GM12875 (cell line): ENCODE results near the gene AFG1L.
"Not testable (repeated sequence)": the region's sequence is repeated elsewhere in the genome, so short reads cannot be mapped to it uniquely, and the experiment has no call there.

Experiments
- H3K4me3 ChIP-seq: one replicate; pipeline ENCODE4 v1.5.1; 2011; ENCODE audit warnings: low read depth, low read length, control low read depth
- TF ChIP-seq, protein P1 (sequence below): IDR thresholded peaks from 2 replicates; pipeline ENCODE4 v1.5.1; 2011; ENCODE audit warnings: low read depth, mild to moderate bottlenecking, control low read depth, inconsistent platforms, low read length, moderate library complexity, borderline replicate concordance; ENCODE audit not compliant: insufficient read depth

AFG1L gene

GRCh38 chr6:108442770-108443520 is 148.1 kb downstream of the AFG1L start:
- TF ChIP-seq, protein P1, sequence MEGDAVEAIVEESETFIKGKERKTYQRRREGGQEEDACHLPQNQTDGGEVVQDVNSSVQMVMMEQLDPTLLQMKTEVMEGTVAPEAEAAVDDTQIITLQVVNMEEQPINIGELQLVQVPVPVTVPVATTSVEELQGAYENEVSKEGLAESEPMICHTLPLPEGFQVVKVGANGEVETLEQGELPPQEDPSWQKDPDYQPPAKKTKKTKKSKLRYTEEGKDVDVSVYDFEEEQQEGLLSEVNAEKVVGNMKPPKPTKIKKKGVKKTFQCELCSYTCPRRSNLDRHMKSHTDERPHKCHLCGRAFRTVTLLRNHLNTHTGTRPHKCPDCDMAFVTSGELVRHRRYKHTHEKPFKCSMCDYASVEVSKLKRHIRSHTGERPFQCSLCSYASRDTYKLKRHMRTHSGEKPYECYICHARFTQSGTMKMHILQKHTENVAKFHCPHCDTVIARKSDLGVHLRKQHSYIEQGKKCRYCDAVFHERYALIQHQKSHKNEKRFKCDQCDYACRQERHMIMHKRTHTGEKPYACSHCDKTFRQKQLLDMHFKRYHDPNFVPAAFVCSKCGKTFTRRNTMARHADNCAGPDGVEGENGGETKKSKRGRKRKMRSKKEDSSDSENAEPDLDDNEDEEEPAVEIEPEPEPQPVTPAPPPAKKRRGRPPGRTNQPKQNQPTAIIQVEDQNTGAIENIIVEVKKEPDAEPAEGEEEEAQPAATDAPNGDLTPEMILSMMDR, result no peak
- H3K4me3 ChIP-seq, result no peak overlapping the region

GRCh38 chr6:108446629-108447150 is 151.8 kb downstream of the AFG1L start:
- H3K4me3 ChIP-seq, result no peak overlapping the region

GRCh38 chr6:108448481-108448880 is 153.6 kb downstream of the AFG1L start:
- TF ChIP-seq, protein P1, result no peak
- H3K4me3 ChIP-seq, result no peak overlapping the region

More at GRCh38 chr6:108446629-108447150, 151.8 kb downstream of the AFG1L start:
- TF ChIP-seq, protein P1, result no peak

DNA sequence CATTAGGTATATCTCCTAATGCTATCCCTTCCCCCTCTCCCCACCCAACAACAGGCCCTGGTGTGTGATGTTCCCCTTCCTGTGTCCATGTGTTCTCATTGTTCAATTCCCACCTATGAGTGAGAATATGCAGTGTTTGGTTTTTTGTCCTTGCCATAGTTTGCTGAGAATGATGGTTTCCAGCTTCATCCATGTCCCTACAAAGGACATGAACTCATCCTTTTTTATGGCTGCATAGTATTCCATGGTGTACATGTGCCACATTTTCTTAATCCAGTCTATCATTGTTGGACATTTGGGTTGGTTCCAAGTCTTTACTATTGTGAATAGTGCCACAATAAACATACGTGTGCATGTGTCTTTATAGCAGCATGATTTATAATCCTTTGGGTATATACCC is 154.9 kb downstream of the AFG1L start:
- H3K4me3 ChIP-seq, result not testable (repeated sequence)

GRCh38 chr6:108451816-108452215 is 157.0 kb downstream of the AFG1L start:
- TF ChIP-seq, protein P1, result no peak

GRCh38 chr6:108452711-108453195 is 157.9 kb downstream of the AFG1L start:
- no peak overlapping the region for H3K4me3 ChIP-seq
- TF ChIP-seq, protein P1, result no peak

More at GRCh38 chr6:108451816-108452215, 157.0 kb downstream of the AFG1L start:
- H3K4me3 ChIP-seq, result no peak overlapping the region

GRCh38 chr6:108453601-108454185 is 158.8 kb downstream of the AFG1L start:
- no peak overlapping the region for H3K4me3 ChIP-seq
- TF ChIP-seq, protein P1, result no peak
